HG03460 (cell line): ENCODE measurements around the gene TAF1C.
A peak's percentile ranks its signal among the peaks of the same experiment; 100 is the strongest.

Experiments used
- ATAC-seq: cut with Tn5 transposase; IDR thresholded peaks from one replicate; pipeline ENCODE4 v1.9.1; 2021; ENCODE audit not compliant: unreplicated experiment

Gene TAF1C

GRCh38 chr16:84161037-84161436 lies 25.8 kb downstream of the TAF1C start:
- ATAC-seq = no peak

- no peak for ATAC-seq
Observed at GRCh38 chr16:84159800-84160199, 27.1 kb downstream of the TAF1C start.

GRCh38 chr16:84159007-84159406 lies 27.9 kb downstream of the TAF1C start:
- ATAC-seq = no peak

- no peak for ATAC-seq
Observed at GRCh38 chr16:84156342-84156784, 30.5 kb downstream of the TAF1C start.

- no peak for ATAC-seq
Observed at GRCh38 chr16:84155771-84156170, 31.1 kb downstream of the TAF1C start.

- ATAC-seq = no peak
Observed at GRCh38 chr16:84155226-84155625, 31.6 kb downstream of the TAF1C start.

GRCh38 chr16:84153660-84154214 lies 33.1 kb downstream of the TAF1C start:
- ATAC-seq = no peak

GRCh38 chr16:84150926-84151325 lies 35.9 kb downstream of the TAF1C start:
- no peak for ATAC-seq

- ATAC-seq = peak; percentile 75
Observed at GRCh38 chr16:84144859-84145639, 41.8 kb downstream of the TAF1C start, which contains the start of the genes DNAAF1 and HSDL1. Gene DNAAF1 (plus strand): TSS chr16:84145308. CDS start chr16:84145441, 133 bp downstream. Gene HSDL1 (minus strand): TSS chr16:84145177. CDS start chr16:84131321, 13,856 bp downstream.

GRCh38 chr16:84144209-84144858 lies 42.5 kb downstream of the TAF1C start:
- peak; percentile 31 for ATAC-seq

GRCh38 chr16:84143784-84144199 lies 43.1 kb downstream of the TAF1C start:
- no peak for ATAC-seq

- no peak for ATAC-seq
Observed at GRCh38 chr16:84143081-84143480, 43.8 kb downstream of the TAF1C start.

GRCh38 chr16:84141143-84141670 lies 45.6 kb downstream of the TAF1C start:
- ATAC-seq = no peak

GRCh38 chr16:84139628-84140258 lies 47.1 kb downstream of the TAF1C start:
- ATAC-seq = no peak

GRCh38 chr16:84138824-84139627 lies 47.8 kb downstream of the TAF1C start:
- ATAC-seq = peak; percentile 81

GRCh38 chr16:84138500-84138823 lies 48.4 kb downstream of the TAF1C start:
- no peak for ATAC-seq

GRCh38 chr16:84137769-84138357 lies 49.0 kb downstream of the TAF1C start:
- no peak for ATAC-seq

- ATAC-seq = no peak
Observed at GRCh38 chr16:84137287-84137686, 49.6 kb downstream of the TAF1C start.

GRCh38 chr16:84136331-84137125 lies 50.3 kb downstream of the TAF1C start:
- no peak for ATAC-seq
